H9 (cell line): ENCODE results near the gene TAAR8. TPM values are rescaled to one million over a fixed set of nuclear protein-coding genes. Genes with fewer than 3 reads are reported as not detected.

Source experiments
- DNase-seq: peaks from one replicate; pipeline ENCODE4 v3.0.0-alpha.2; 2017
- H2AFZ ChIP-seq: one replicate; pipeline ENCODE4 v1.6.1; 2013; ENCODE audit warnings: mild to moderate bottlenecking, low read length, control low read depth, moderate library complexity
- H2AK5ac ChIP-seq: 2 replicates; pipeline ENCODE4 v1.6.1; 2013; ENCODE audit warnings: low read length, control low read depth, mixed read lengths; ENCODE audit not compliant: insufficient read length
- H2BK120ac ChIP-seq: one replicate; pipeline ENCODE4 v1.6.1; 2013; ENCODE audit warnings: low read depth, mild to moderate bottlenecking, low read length, control low read depth, inconsistent platforms; ENCODE audit not compliant: poor library complexity, severe bottlenecking
- H2BK12ac ChIP-seq: 2 replicates; pipeline ENCODE4 v1.6.1; 2013; ENCODE audit warnings: low read length, control low read depth, mixed read lengths, low read depth; ENCODE audit not compliant: insufficient read length
- H2BK15ac ChIP-seq: 2 replicates; pipeline ENCODE4 v1.6.1; 2013; ENCODE audit warnings: low read depth, low read length, control low read depth
- H2BK20ac ChIP-seq: one replicate; pipeline ENCODE4 v1.6.1; 2013; ENCODE audit warnings: low read depth, mild to moderate bottlenecking, low read length, control low read depth, inconsistent platforms; ENCODE audit not compliant: poor library complexity, severe bottlenecking
- H2BK5ac ChIP-seq: 2 replicates; pipeline ENCODE4 v1.6.1; 2013; ENCODE audit warnings: low read length, control low read depth, mixed read lengths; ENCODE audit not compliant: insufficient read length
- H3K14ac ChIP-seq: 2 replicates; pipeline ENCODE4 v1.6.1; 2013; ENCODE audit warnings: low read length, control low read depth; ENCODE audit not compliant: insufficient read depth
- H3K18ac ChIP-seq: 2 replicates; pipeline ENCODE4 v1.6.1; 2013; ENCODE audit warnings: low read depth, mild to moderate bottlenecking, mixed read lengths, low read length, control low read depth; ENCODE audit not compliant: insufficient read length
- H3K23ac ChIP-seq: 2 replicates; pipeline ENCODE4 v1.6.1; 2013; ENCODE audit warnings: low read length, control low read depth, mixed read lengths, low read depth; ENCODE audit not compliant: insufficient read length
- H3K23me2 ChIP-seq: 2 replicates; pipeline ENCODE4 v1.6.1; 2013; ENCODE audit warnings: low read depth, mild to moderate bottlenecking, mixed read lengths, low read length, control low read depth; ENCODE audit not compliant: insufficient read length, poor library complexity, severe bottlenecking
- H3K27ac ChIP-seq: 2 replicates; pipeline ENCODE4 v1.5.1; 2013; ENCODE audit warnings: low read length, control low read depth, mixed read lengths, low read depth; ENCODE audit not compliant: insufficient read length
- H3K27me3 ChIP-seq: 2 replicates; pipeline ENCODE4 v1.6.1; 2013; ENCODE audit warnings: low read length, control low read depth, inconsistent platforms; ENCODE audit not compliant: insufficient read depth
- H3K4ac ChIP-seq: 2 replicates; pipeline ENCODE4 v1.6.1; 2013; ENCODE audit warnings: low read depth, mild to moderate bottlenecking, control low read depth, inconsistent platforms, low read length, moderate library complexity
- H3K4me1 ChIP-seq: 2 replicates; pipeline ENCODE4 v1.6.1; 2013; ENCODE audit warnings: low read length, control low read depth, inconsistent platforms; ENCODE audit not compliant: insufficient read depth
- H3K4me2 ChIP-seq: 2 replicates; pipeline ENCODE4 v1.6.1; 2013; ENCODE audit warnings: low read length, control low read depth, mixed read lengths; ENCODE audit not compliant: insufficient read length, insufficient read depth
- H3K56ac ChIP-seq: 2 replicates; pipeline ENCODE4 v1.6.1; 2013; ENCODE audit warnings: low read depth, mild to moderate bottlenecking, mixed read lengths, low read length, control low read depth; ENCODE audit not compliant: insufficient read length
- H3K79me1 ChIP-seq: 2 replicates; pipeline ENCODE4 v1.6.1; 2013; ENCODE audit warnings: low read depth, mild to moderate bottlenecking, moderate library complexity, low read length, control low read depth, inconsistent platforms; ENCODE audit not compliant: insufficient read depth, poor library complexity, severe bottlenecking
- H3K79me2 ChIP-seq: 2 replicates; pipeline ENCODE4 v1.6.1; 2013; ENCODE audit warnings: low read length, control low read depth, inconsistent platforms; ENCODE audit not compliant: insufficient read depth
- H3K9ac ChIP-seq: 2 replicates; pipeline ENCODE4 v1.6.1; 2013; ENCODE audit warnings: low read length, control low read depth, mixed read lengths; ENCODE audit not compliant: insufficient read length; ENCODE audit errors: extremely low read depth
- H3K9me3 ChIP-seq: one replicate; pipeline ENCODE4 v1.6.1; 2013; ENCODE audit warnings: low read depth, low read length, inconsistent platforms; ENCODE audit not compliant: control insufficient read depth
- H3T11ph ChIP-seq: one replicate; pipeline ENCODE4 v1.6.1; 2013; ENCODE audit warnings: mild to moderate bottlenecking, low read length, control low read depth, inconsistent platforms
- H4K20me1 ChIP-seq: one replicate; pipeline ENCODE4 v1.6.1; 2013; ENCODE audit not compliant: control insufficient read depth, insufficient read length, insufficient read depth
- H4K5ac ChIP-seq: 2 replicates; pipeline ENCODE4 v1.6.1; 2013; ENCODE audit warnings: low read depth, mild to moderate bottlenecking, mixed read lengths, low read length, control low read depth; ENCODE audit not compliant: insufficient read length
- H4K8ac ChIP-seq: replicated peaks from 2 replicates; pipeline ENCODE4 v1.6.1; 2013; ENCODE audit warnings: low read length, control low read depth, mixed read lengths, low read depth; ENCODE audit not compliant: insufficient read length
- H4K91ac ChIP-seq: 2 replicates; pipeline ENCODE4 v1.6.1; 2013; ENCODE audit warnings: low read depth, mild to moderate bottlenecking, moderate library complexity, mixed read lengths, low read length, control low read depth; ENCODE audit not compliant: insufficient read length
- H3K27ac Mint-ChIP-seq, 3 experiments: 2 replicates in 2 of 3; 3 replicates in 1 of 3; pipeline ENCODE4 v1.8.0; 2020 to 2021; ENCODE audit warnings: mixed read lengths in 3 of 3, mild to moderate bottlenecking in 1 of 3, moderate library complexity in 1 of 3
- H3K27me3 Mint-ChIP-seq: 2 replicates; pipeline ENCODE4 v1.8.0; 2021; ENCODE audit warnings: low read depth, mild to moderate bottlenecking, moderate library complexity, mixed read lengths
- H3K36me3 Mint-ChIP-seq, 3 experiments: 2 replicates in 2 of 3; 3 replicates in 1 of 3; pipeline ENCODE4 v1.8.0; 2020 to 2021; ENCODE audit warnings: low read depth in 3 of 3, mixed read lengths in 3 of 3; ENCODE audit not compliant: insufficient read depth in 1 of 3
- H3K4me1 Mint-ChIP-seq, 2 experiments: 2 replicates each; pipeline ENCODE4 v1.8.0; 2020; ENCODE audit warnings: mixed read lengths in 2 of 2
- H3K4me3 Mint-ChIP-seq, 2 experiments: 2 replicates in 1 of 2; 3 replicates in 1 of 2; pipeline ENCODE4 v1.8.0; 2020 to 2021; ENCODE audit warnings: mild to moderate bottlenecking in 2 of 2, mixed read lengths in 2 of 2, moderate library complexity in 1 of 2
- H3K9me3 Mint-ChIP-seq, 2 experiments: 2 replicates in 1 of 2; 3 replicates in 1 of 2; pipeline ENCODE4 v1.8.0; 2020; ENCODE audit warnings: mild to moderate bottlenecking in 2 of 2, mixed read lengths in 2 of 2, moderate library complexity in 1 of 2
- CTCF ChIP-seq: fragments of 200-600 bp; sonication (generic); conservative IDR thresholded peaks from 3 replicates; pipeline ENCODE4 v1.8.0; 2021; ENCODE audit warnings: antibody characterized with exemption, mild to moderate bottlenecking
- WGBS: extraction: QIAGEN DNeasy Blood & Tissue Kit; methylation state at CpG from one replicate; pipeline ENCODE4 v1.1.7; 2013; ENCODE audit warnings: missing lambda C conversion rate, low lambda C conversion rate, mixed read lengths; ENCODE audit not compliant: insufficient read length; ENCODE audit errors: extremely low coverage; 5-methylcytosine and 5-hydroxymethylcytosine counted together
- long read RNA-seq: library from polyadenylated mRNA; unstranded; transcript quantifications from one replicate; pipeline ENCODE4 v2.0.0, GENCODE V29; 2020
- total RNA-seq: library from RNA; stranded (reverse); gene quantifications from 2 replicates; pipeline ENCODE4 v1.2.1, GENCODE V29; 2021

TAAR8 gene
- total RNA-seq: not detected in 2 replicates
- long read RNA-seq: 0 reads

GRCh38 chr6:132552372-132552771 lies at the start of gene TAAR8:
TAAR8 (plus strand) TSS chr6:132552672; CDS start chr6:132552693, 21 bp downstream.
- no peaks in the 10 kb centered on the region for H3K27me3 ChIP-seq
- no peaks in the 10 kb centered on the region for H3K9me3 Mint-ChIP-seq
- no peak within 1 kb of the TSS for H3K4me2 ChIP-seq
- no peak within 1 kb of the TSS for H3K23ac ChIP-seq
- no peak within 1 kb of the TSS for H2AK5ac ChIP-seq
- H2AFZ ChIP-seq: no peak within 1 kb of the TSS
- no peak for DNase-seq
- WGBS: no CpG with 5 or more reads among the region's 2 CpGs
- peaks cover 21 to 25% of the 10 kb centered on the region in 2 experiments for H3K4me1 Mint-ChIP-seq
- no peak within 1 kb of the TSS for H4K8ac ChIP-seq
- H3K36me3 Mint-ChIP-seq: no peaks in the 10 kb centered on the region
- no peak within 1 kb of the TSS for H3K56ac ChIP-seq
- no peak within 1 kb of the TSS for H2BK20ac ChIP-seq
- no peaks in the 10 kb centered on the region for H3K23me2 ChIP-seq
- no peak within 1 kb of the TSS for H2BK12ac ChIP-seq
- no peaks in the 10 kb centered on the region for H4K20me1 ChIP-seq
- H3K4ac ChIP-seq: no peak within 1 kb of the TSS
- H2BK120ac ChIP-seq: no peak within 1 kb of the TSS
- H3K9ac ChIP-seq: no peak within 1 kb of the TSS
- peaks cover 9% of the 10 kb centered on the region; the same call in 1 of the 2 replicates for H3K4me1 ChIP-seq
- no peak within 1 kb of the TSS for H3K27ac ChIP-seq
- H3K9me3 ChIP-seq: no peaks in the 10 kb centered on the region
- TF ChIP-seq CTCF: no peak
- no peak within 1 kb of the TSS for H3T11ph ChIP-seq
- no peaks in the 10 kb centered on the region for H3K79me1 ChIP-seq
- no peak within 1 kb of the TSS for H4K5ac ChIP-seq
- no peak within 1 kb of the TSS for H2BK5ac ChIP-seq
- no peak within 1 kb of the TSS; a peak in 1 of 7 replicates for H3K27ac Mint-ChIP-seq
- no peak within 1 kb of the TSS for H3K18ac ChIP-seq
- no peak within 1 kb of the TSS for H3K14ac ChIP-seq
- H2BK15ac ChIP-seq: no peak within 1 kb of the TSS
- H3K79me2 ChIP-seq: no peaks in the 10 kb centered on the region
- H3K4me3 Mint-ChIP-seq: no peak within 1 kb of the TSS
- no peak within 1 kb of the TSS for H4K91ac ChIP-seq
- no peaks in the 10 kb centered on the region for H3K27me3 Mint-ChIP-seq
